GM12891 (cell line): ENCODE data around the gene KIF6.

ENCODE experiments used
- POLR2A ChIP-seq: IDR thresholded peaks from 2 replicates; pipeline ENCODE4 v1.6.1; 2011; ENCODE audit warnings: low read depth, low read length, control low read depth
- TAF1 ChIP-seq: IDR thresholded peaks from 2 replicates; pipeline ENCODE4 v1.6.1; 2011; ENCODE audit warnings: low read depth, low read length, control low read depth

GRCh38 chr6:39754514-39755115, 29.4 kb upstream of the KIF6 start:
- TF ChIP-seq TAF1 (no peak), POLR2A (no peak)
